Measurements from ENCODE around the gene TOGARAM1. TPM values are rescaled to one million over a fixed set of nuclear protein-coding genes. Genes with fewer than 3 reads are reported as not detected.
A peak's percentile ranks its signal among the peaks of the same experiment; 100 is the strongest.

The TOGARAM1 gene
- total RNA-seq, 4 donors from 2014 or later: 12.0 to 21.2 (median 20.0) TPM

- Histone ChIP-seq H3K9me3 (no peaks in the 10 kb centered on the region), H3K4me3 (no peak overlapping the region), H3K4me1 (peaks cover 6 to 36% (median 9%) of the 10 kb centered on the region in 3 donors), H3K36me3 (peaks cover 0 to 5% of the 10 kb centered on the region in 2 donors), H3K27ac (no peak overlapping the region), H3K27me3 (no peaks in the 10 kb centered on the region)
- WGBS, 2 donors (ENCODE audit: low coverage in 1 of 2): 91 to 100% methylated on average over 3 of the region's 3 CpGs
- no peak for TF ChIP-seq CTCF (IDR thresholded peaks at IDR 0.05)
- no peak for TF ChIP-seq POLR2AphosphoS5 (IDR thresholded peaks at IDR 0.05)
- TF ChIP-seq POLR2A (IDR thresholded peaks at IDR 0.05): no peak
- no peak for TF ChIP-seq EP300 (IDR thresholded peaks at IDR 0.05)
- no peak for ATAC-seq
These were observed 5.1 kb upstream of the TOGARAM1 start for GRCh38 chr14:44956866-44957265.

- ATAC-seq: no peak
- no peak for TF ChIP-seq POLR2AphosphoS5 (IDR thresholded peaks at IDR 0.05)
- no peak for TF ChIP-seq CTCF (IDR thresholded peaks at IDR 0.05)
- no peak for TF ChIP-seq POLR2A (IDR thresholded peaks at IDR 0.05)
- TF ChIP-seq EP300 (IDR thresholded peaks at IDR 0.05): no peak
- no peak overlapping the region for H3K27ac ChIP-seq
These were observed 2.5 kb upstream of the TOGARAM1 start for GRCh38 chr14:44959538-44959937.

GRCh38 chr14:44960146-44960545 is 1.8 kb upstream of the TOGARAM1 start:
- no peak for ATAC-seq
- Histone ChIP-seq H3K36me3 (no peaks in the 10 kb centered on the region), H3K27ac (peak overlapping the region in 3 of 4 donors; percentile 90 to 94 (median 91)), H3K4me3 (peak overlapping the region in 1 of 2 donors; percentile 80), H3K27me3 (no peaks in the 10 kb centered on the region), H3K4me1 (peaks cover 6 to 57% (median 9%) of the 10 kb centered on the region in 3 donors), H3K9me3 (no peaks in the 10 kb centered on the region)
- no peak for TF ChIP-seq CTCF (IDR thresholded peaks at IDR 0.05)
- TF ChIP-seq POLR2A (IDR thresholded peaks at IDR 0.05): no peak
- TF ChIP-seq POLR2AphosphoS5 (IDR thresholded peaks at IDR 0.05): no peak
- no peak for TF ChIP-seq EP300 (IDR thresholded peaks at IDR 0.05)
- 25 to 30% methylated on average over 2 of the region's 2 CpGs for WGBS, 2 donors (ENCODE audit: low coverage in 1 of 2)

More at GRCh38 chr14:44959538-44959937, 2.5 kb upstream of the TOGARAM1 start:
- WGBS, 2 donors (ENCODE audit: low coverage in 1 of 2): 60 to 66% methylated on average over 3 of the region's 3 CpGs
- Histone ChIP-seq H3K36me3 (no peaks in the 10 kb centered on the region), H3K4me3 (no peak overlapping the region), H3K9me3 (no peaks in the 10 kb centered on the region), H3K27me3 (no peaks in the 10 kb centered on the region), H3K4me1 (peaks cover 6 to 56% (median 9%) of the 10 kb centered on the region in 3 donors)

- 0 to 3% methylated on average over 3 of the region's 3 CpGs for WGBS, 2 donors (ENCODE audit: low coverage in 1 of 2)
- Histone ChIP-seq H3K4me1 (peaks cover 6 to 61% (median 9%) of the 10 kb centered on the region in 3 donors), H3K9me3 (no peaks in the 10 kb centered on the region), H3K36me3 (no peaks in the 10 kb centered on the region), H3K27ac (peak overlapping the region; percentile 71 to 94 (median 90)), H3K27me3 (no peaks in the 10 kb centered on the region), H3K4me3 (peak overlapping the region; percentile 80 to 95)
- no peak for TF ChIP-seq CTCF (IDR thresholded peaks at IDR 0.05)
- no peak for TF ChIP-seq EP300 (IDR thresholded peaks at IDR 0.05)
- no peak for TF ChIP-seq POLR2AphosphoS5 (IDR thresholded peaks at IDR 0.05)
- TF ChIP-seq POLR2A (IDR thresholded peaks at IDR 0.05): no peak
- no peak for ATAC-seq
These were observed 1.3 kb upstream of the TOGARAM1 start for GRCh38 chr14:44960646-44961045.

- no peaks in the 10 kb centered on the region for H3K9me3 ChIP-seq
- no peaks in the 10 kb centered on the region for H3K27me3 ChIP-seq
- no peaks in the 10 kb centered on the region for H3K36me3 ChIP-seq
- 0% methylated on average over 4 to 13 of the region's 14 CpGs for WGBS, 2 donors (ENCODE audit: low coverage in 1 of 2)
- peak overlapping the region; percentile 80 to 95 for H3K4me3 ChIP-seq
- H3K27ac ChIP-seq: peak overlapping the region; percentile 71 to 94 (median 90)
- TF ChIP-seq CTCF (IDR thresholded peaks at IDR 0.05) (no peak), POLR2A (IDR thresholded peaks at IDR 0.05) (no peak), EP300 (IDR thresholded peaks at IDR 0.05) (no peak), POLR2AphosphoS5 (IDR thresholded peaks at IDR 0.05) (no peak)
- H3K4me1 ChIP-seq: peaks cover 6 to 66% (median 9%) of the 10 kb centered on the region in 3 donors
- no peak for ATAC-seq
These were observed 838 bp upstream of the TOGARAM1 start for GRCh38 chr14:44961151-44961553.
